AG09309 (cell line): ENCODE data around the gene RRAGC.

Source experiments
- DNase-seq: peaks from one replicate; pipeline ENCODE4 v3.0.0-alpha.2; 2010; ENCODE audit warnings: low read depth
- H3K4me3 ChIP-seq: 2 replicates; pipeline ENCODE4 v1.5.1; 2011; ENCODE audit warnings: mild to moderate bottlenecking, low read depth, low read length, moderate library complexity; ENCODE audit not compliant: control insufficient read depth
- CTCF ChIP-seq: IDR thresholded peaks from 2 replicates; pipeline ENCODE4 v1.5.1; 2011; ENCODE audit warnings: mild to moderate bottlenecking, low read depth, low read length, inconsistent platforms; ENCODE audit not compliant: insufficient read depth, control insufficient read depth; ENCODE audit errors: missing control alignments

RRAGC gene

GRCh38 chr1:38892976-38893375 is 33.4 kb upstream of the RRAGC start:
- no peak for DNase-seq
- TF ChIP-seq CTCF, result no peak
- no peak overlapping the region for H3K4me3 ChIP-seq

- H3K4me3 ChIP-seq, result no peak overlapping the region
- no peak for DNase-seq
- TF ChIP-seq CTCF, result no peak
These were observed 32.2 kb upstream of the RRAGC start for GRCh38 chr1:38891753-38892152.

GRCh38 chr1:38889589-38889988 is 30.0 kb upstream of the RRAGC start:
- DNase-seq, result no peak
- TF ChIP-seq CTCF, result no peak
- no peak overlapping the region for H3K4me3 ChIP-seq

GRCh38 chr1:38888423-38889333 is 29.1 kb upstream of the RRAGC start:
- DNase-seq, result no peak
- no peak for TF ChIP-seq CTCF
- H3K4me3 ChIP-seq, result no peak overlapping the region

GRCh38 chr1:38885092-38885491 is 25.5 kb upstream of the RRAGC start:
- H3K4me3 ChIP-seq, result no peak overlapping the region
- no peak for DNase-seq
- TF ChIP-seq CTCF, result no peak

- TF ChIP-seq CTCF, result no peak
- no peak within 1 kb of the TSS for H3K4me3 ChIP-seq
- no peak for DNase-seq
These were observed 21.9 kb upstream of the RRAGC start, which contains the start of gene GJA9 for GRCh38 chr1:38881487-38881886. TSS of gene GJA9 (minus strand) at chr1:38881587. CDS start at chr1:38876098, 5,489 bp downstream.
